HepG2 (cell line): ENCODE results near the gene GRHPR. TPM values are rescaled to one million over a fixed set of nuclear protein-coding genes. Genes with fewer than 3 reads are reported as not detected.

ENCODE experiments used
- ATF7 ChIP-seq, 2 experiments: fragments of 450-650 bp in 1 of 2; sonication (generic) in 1 of 2; formaldehyde crosslinking in 1 of 2; IDR thresholded peaks; 2 replicates each; pipeline versions ENCODE4 v1.4.0 to v1.6.1; 2016 to 2020; ENCODE audit warnings: antibody characterized with exemption in 1 of 2, mild to moderate bottlenecking in 1 of 2, missing genetic modification reagents in 1 of 2
- EP300 ChIP-seq, 3 experiments: sonication (generic) in 1 of 3; formaldehyde crosslinking in 1 of 3; IDR thresholded peaks; 2 replicates each; pipeline versions ENCODE4 v1.5.1 to v1.6.1; 2011 to 2020; ENCODE audit warnings: low read depth in 2 of 3, low read length in 2 of 3, borderline replicate concordance in 1 of 3, improper control_type of control experiment in 1 of 3, mild to moderate bottlenecking in 1 of 3, missing genetic modification reagents in 1 of 3, moderate library complexity in 1 of 3
- MLLT10 ChIP-seq: sonication (generic); formaldehyde crosslinking; IDR thresholded peaks from 2 replicates; pipeline ENCODE4 v1.4.0; 2020; ENCODE audit warnings: missing genetic modification reagents
- MZF1 ChIP-seq: sonication (generic); formaldehyde crosslinking; IDR thresholded peaks from 2 replicates; pipeline ENCODE4 v1.8.1; 2023; ENCODE audit warnings: mild to moderate bottlenecking, missing genetic modification reagents, borderline replicate concordance
- NFRKB ChIP-seq: fragments of 450-650 bp; IDR thresholded peaks from 2 replicates; pipeline ENCODE4 v1.6.1; 2017
- NR2C2 ChIP-seq: sonication (generic); formaldehyde crosslinking; IDR thresholded peaks from 2 replicates; pipeline ENCODE4 v1.4.0; 2020; ENCODE audit warnings: missing genetic modification reagents, mild to moderate bottlenecking, moderate library complexity, borderline replicate concordance
- NR2F1 ChIP-seq, 2 experiments: fragments of 450-650 bp in 1 of 2; formaldehyde crosslinking in 1 of 2; IDR thresholded peaks; 2 replicates each; pipeline versions ENCODE4 v1.5.0 to v1.6.1; 2016 to 2020; ENCODE audit warnings: mild to moderate bottlenecking in 1 of 2, missing compliant biosample characterization in 1 of 2, missing genetic modification reagents in 1 of 2, moderate library complexity in 1 of 2
- PAWR ChIP-seq: sonication (generic); formaldehyde crosslinking; IDR thresholded peaks from 2 replicates; pipeline ENCODE4 v1.4.0; 2020; ENCODE audit warnings: missing genetic modification reagents, mild to moderate bottlenecking, borderline replicate concordance
- PCBP1 ChIP-seq: fragments of 200-400 bp; formaldehyde crosslinking; IDR thresholded peaks from 2 replicates; pipeline ENCODE4 v1.6.1; 2017; ENCODE audit warnings: mild to moderate bottlenecking, low read depth, low read length, borderline replicate concordance
- PHB2 ChIP-seq: fragments of 450-650 bp; IDR thresholded peaks from 2 replicates; pipeline ENCODE4 v1.6.1; 2018; ENCODE audit not compliant: partially characterized antibody
- RORA ChIP-seq: sonication (generic); formaldehyde crosslinking; IDR thresholded peaks from 2 replicates; pipeline ENCODE4 v1.5.0; 2020; ENCODE audit warnings: mild to moderate bottlenecking, missing genetic modification reagents, moderate library complexity
- SNRNP70 ChIP-seq: fragments of 200-400 bp; formaldehyde crosslinking; IDR thresholded peaks from 2 replicates; pipeline ENCODE4 v1.6.1; 2017; ENCODE audit warnings: mild to moderate bottlenecking, low read depth, low read length, moderate library complexity
- STAG1 ChIP-seq: sonication (generic); formaldehyde crosslinking; IDR thresholded peaks from 2 replicates; pipeline ENCODE4 v1.4.0; 2020; ENCODE audit warnings: missing genetic modification reagents
- TEAD3 ChIP-seq: optimal IDR thresholded peaks from 2 replicates; pipeline ENCODE3; 2016; ENCODE audit warnings: borderline replicate concordance
- ZEB1 ChIP-seq: IDR thresholded peaks from 2 replicates; pipeline ENCODE4 v1.6.1; 2012; ENCODE audit warnings: mild to moderate bottlenecking, low read depth, inconsistent platforms; ENCODE audit not compliant: insufficient replicate concordance
- ZMYM2 ChIP-seq: sonication (generic); formaldehyde crosslinking; IDR thresholded peaks from 2 replicates; pipeline ENCODE4 v1.8.0; 2022; ENCODE audit warnings: mild to moderate bottlenecking, missing genetic modification reagents
- ZNF260 ChIP-seq: sonication (generic); formaldehyde crosslinking; IDR thresholded peaks from 2 replicates; pipeline ENCODE4 v1.4.0; 2020; ENCODE audit warnings: missing genetic modification reagents, low read depth, mild to moderate bottlenecking, borderline replicate concordance
- ZNF337 ChIP-seq: sonication (generic); formaldehyde crosslinking; IDR thresholded peaks from 2 replicates; pipeline ENCODE4 v1.5.1; 2020; ENCODE audit warnings: missing genetic modification reagents, low read depth, mild to moderate bottlenecking, borderline replicate concordance
- ZNF354B ChIP-seq: sonication (generic); formaldehyde crosslinking; IDR thresholded peaks from 2 replicates; pipeline ENCODE4 v1.8.0; 2022; ENCODE audit warnings: mild to moderate bottlenecking, missing genetic modification reagents
- ZNF431 ChIP-seq: sonication (generic); formaldehyde crosslinking; IDR thresholded peaks from 2 replicates; pipeline ENCODE4 v1.9.0; 2022; ENCODE audit warnings: missing genetic modification reagents, low read depth, mild to moderate bottlenecking, borderline replicate concordance
- ZNF484 ChIP-seq: sonication (generic); formaldehyde crosslinking; IDR thresholded peaks from 2 replicates; pipeline ENCODE4 v1.5.1; 2020; ENCODE audit warnings: mild to moderate bottlenecking, low read depth, missing genetic modification reagents, borderline replicate concordance
- ZNF552 ChIP-seq: sonication (generic); formaldehyde crosslinking; IDR thresholded peaks from 2 replicates; pipeline ENCODE4 v1.9.0; 2022; ENCODE audit warnings: missing genetic modification reagents, mild to moderate bottlenecking, borderline replicate concordance
- ZNF572 ChIP-seq: sonication (generic); formaldehyde crosslinking; IDR thresholded peaks from 2 replicates; pipeline ENCODE4 v1.5.1; 2020; ENCODE audit warnings: mild to moderate bottlenecking, missing genetic modification reagents
- ZNF703 ChIP-seq: sonication (generic); formaldehyde crosslinking; IDR thresholded peaks from 2 replicates; pipeline ENCODE4 v1.5.1; 2020; ENCODE audit warnings: missing genetic modification reagents, mild to moderate bottlenecking, moderate library complexity, borderline replicate concordance
- ZNF724P ChIP-seq: sonication (generic); formaldehyde crosslinking; IDR thresholded peaks from 2 replicates; pipeline ENCODE4 v1.8.0; 2022; ENCODE audit warnings: missing genetic modification reagents, borderline replicate concordance
- ZNF784 ChIP-seq: sonication (generic); formaldehyde crosslinking; IDR thresholded peaks from 2 replicates; pipeline ENCODE4 v1.5.1; 2020; ENCODE audit warnings: missing genetic modification reagents, mild to moderate bottlenecking, borderline replicate concordance
- polyA plus RNA-seq, 8 experiments: library from polyadenylated mRNA; depleted of rRNA in 3 of 8; stranded (reverse) in 7 of 8; unstranded in 1 of 8; fragments of >200 nt; fragmentation: Illumina TruSeq in 4 of 8; extraction: Trizol in 4 of 8; gene quantifications; 2 replicates each; pipeline versions ENCODE4 v1.2.1 to v1.2.3, GENCODE V29; 2011 to 2016; ENCODE audit warnings: low read depth in 4 of 8, missing spikeins in 1 of 8, mixed read lengths in 1 of 8; ENCODE audit not compliant: insufficient read depth in 1 of 8
- total RNA-seq, 5 experiments: library from RNA; depleted of rRNA; stranded (reverse); fragments of >200 nt; fragmentation: Illumina TruSeq; extraction: Trizol; gene quantifications; 2 replicates each; pipeline ENCODE4 v1.2.3, GENCODE V29; 2016; ENCODE audit warnings: low read depth in 1 of 5

Gene GRHPR
- total and polyA plus RNA-seq, 2 of the 13 experiments (the other 11 are each of a cell fraction or from before 2014, with no cell fraction given) = 113 to 115 TPM

DNA sequence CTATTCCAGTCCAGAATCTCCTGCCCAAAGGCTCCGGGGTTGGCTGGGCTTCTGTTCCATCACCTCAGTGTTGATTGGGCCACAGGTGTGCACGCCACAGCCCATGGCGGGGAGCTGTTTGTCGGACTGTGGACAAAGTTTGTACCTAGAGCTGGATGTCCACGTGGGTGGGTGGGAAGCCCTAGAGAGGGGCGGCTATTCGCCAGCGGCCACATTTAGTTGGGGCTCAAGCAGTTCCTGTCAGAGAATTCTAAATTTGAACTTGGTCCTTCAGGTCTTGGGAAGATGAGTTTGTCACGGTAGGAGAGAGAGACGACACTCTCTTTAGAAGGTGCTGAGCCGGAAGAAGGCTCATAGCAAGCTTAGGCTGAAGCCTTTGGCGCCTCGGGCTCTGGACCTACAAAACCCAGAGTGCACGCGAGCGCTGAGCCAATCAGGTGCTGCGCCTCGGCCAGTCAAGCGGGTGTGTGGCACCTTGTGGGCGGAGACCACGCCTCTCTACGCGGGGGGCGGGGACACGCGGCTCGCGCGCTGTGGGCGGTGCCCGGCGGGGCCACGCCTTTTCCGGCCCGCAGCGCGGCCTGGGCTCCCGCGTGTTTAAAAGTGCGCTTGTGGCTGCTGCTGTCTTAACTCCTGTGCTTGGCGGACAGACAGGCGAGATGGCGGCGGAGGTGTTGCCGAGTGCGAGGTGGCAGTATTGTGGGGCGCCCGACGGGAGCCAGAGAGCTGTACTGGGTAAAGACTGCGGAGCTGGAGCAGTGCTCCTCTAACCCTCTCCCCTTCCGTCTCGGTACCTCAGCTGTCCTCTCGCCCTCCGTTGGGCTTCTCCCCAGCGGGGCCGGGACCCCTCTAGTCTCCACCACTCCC is 63.1 kb downstream of the GRHPR start, which contains the start of gene POLR1E (continued):
- TF ChIP-seq ZNF572 (CRISPR knock-in tag) = no peak
- peak; percentile 78 for TF ChIP-seq ZEB1
- no peak for TF ChIP-seq ZMYM2
- no peak for TF ChIP-seq ZNF337
- no peak for TF ChIP-seq ZNF703 (CRISPR knock-in tag)
- TF ChIP-seq ZNF354B (CRISPR knock-in tag) = no peak
- TF ChIP-seq MLLT10 (CRISPR knock-in tag) = no peak
- no peak for TF ChIP-seq EP300 (IDR thresholded peaks at IDR 0.05; ENCODE audit: low read depth in 2 of 2, low read length in 2 of 2)
- no peak for TF ChIP-seq EP300 (CRISPR knock-in tag; IDR thresholded peaks at IDR 0.05; ENCODE audit: borderline replicate concordance)
- no peak for TF ChIP-seq ZNF784 (CRISPR knock-in tag)
- TF ChIP-seq PCBP1 = no peak
- no peak for TF ChIP-seq PHB2
- TF ChIP-seq ZNF552 (CRISPR knock-in tag) = no peak
- no peak for TF ChIP-seq NFRKB
- TF ChIP-seq ZNF724P (CRISPR knock-in tag) = no peak
- TF ChIP-seq NR2F1 (CRISPR knock-in tag; IDR thresholded peaks at IDR 0.05) = no peak
- TF ChIP-seq MZF1 = 0 out of 2 replicates have a peak, but pooled peaks have one; percentile 23
- TF ChIP-seq SNRNP70 = no peak
- TF ChIP-seq RORA (CRISPR knock-in tag) = no peak
- TF ChIP-seq NR2C2 (CRISPR knock-in tag) = peak; percentile 55; the same call in 1 of the 2 replicates
- TF ChIP-seq TEAD3 (CRISPR knock-in tag) = no peak
- TF ChIP-seq PAWR = no peak
- no peak for TF ChIP-seq ZNF431 (CRISPR knock-in tag)
- TF ChIP-seq ATF7 (IDR thresholded peaks at IDR 0.05) = no peak
- TF ChIP-seq ATF7 (CRISPR knock-in tag; IDR thresholded peaks at IDR 0.05) = no peak
- TF ChIP-seq ZNF260 (CRISPR knock-in tag) = no peak
- peak; percentile 3; the same call in 1 of the 2 replicates for TF ChIP-seq STAG1
- no peak for TF ChIP-seq ZNF484 (CRISPR knock-in tag)
